Right lobe of liver (tissue), 6 donors: Measurements from ENCODE around the gene ACOT7. TPM values are rescaled to one million over a fixed set of nuclear protein-coding genes. Genes with fewer than 3 reads are reported as not detected.

Source experiments
- ATAC-seq, 4 donors: fragments of 200-7000 bp; cut with Tn5 transposase; one replicate each; pipeline ENCODE4 v1.9.1; 2020; ENCODE audit warnings: mild to moderate bottlenecking in 4 of 4, moderate library complexity in 4 of 4
- DNase-seq, 3 donors: peaks; one replicate each; pipeline ENCODE4 v3.0.0-alpha.2; 2020
- H3K27ac ChIP-seq, 3 donors: fragments of 200-600 bp; one replicate each; pipeline ENCODE4 v1.8.0; 2022
- H3K27me3 ChIP-seq, 2 donors: fragments of 200-600 bp; one replicate each; pipeline ENCODE4 v1.8.0; 2022
- H3K36me3 ChIP-seq, 4 donors: fragments of 200-600 bp; sonication (generic) in 1 of 4; one replicate each; pipeline versions ENCODE4 v1.5.1 to v1.8.0; 2017 to 2022; ENCODE audit warnings: control low read depth in 1 of 4
- H3K4me1 ChIP-seq, 4 donors: fragments of 200-600 bp; sonication (generic) in 1 of 4; one replicate each; pipeline versions ENCODE4 v1.5.1 to v1.8.0; 2017 to 2022; ENCODE audit warnings: control low read depth in 1 of 4
- H3K4me3 ChIP-seq, 3 donors: fragments of 200-600 bp; one replicate each; pipeline ENCODE4 v1.8.0; 2022
- H3K9me3 ChIP-seq, 4 donors: fragments of 200-600 bp; sonication (generic) in 1 of 4; one replicate each; pipeline versions ENCODE4 v1.5.1 to v1.8.0; 2017 to 2022; ENCODE audit warnings: control low read depth in 1 of 4
- CTCF ChIP-seq, 4 donors: fragments of 200-600 bp in 3 of 4; fragments of 450-650 bp in 1 of 4; IDR thresholded peaks; one replicate each; pipeline versions ENCODE4 v1.5.1 to v1.8.0; 2016 to 2022; ENCODE audit warnings: antibody characterized with exemption in 4 of 4, mild to moderate bottlenecking in 2 of 4
- POLR2A ChIP-seq: fragments of 450-650 bp; IDR thresholded peaks from one replicate; pipeline ENCODE4 v1.6.1; 2017; ENCODE audit warnings: antibody characterized with exemption, mild to moderate bottlenecking
- WGBS: methylation state at CpG from one replicate; pipeline ENCODE4 v1.1.6; 2018; ENCODE audit warnings: low coverage, low lambda C conversion rate; ENCODE audit not compliant: insufficient coverage; ENCODE audit errors: missing lambda C conversion rate; 5-methylcytosine and 5-hydroxymethylcytosine counted together
- intact Hi-C, 2 donors: fragments of 100-400 bp; cut with DNase I; formaldehyde crosslinking; loops; one replicate each; pipeline versions ENCODE4 v1.11.2 to v1.14.1; 2022
- total RNA-seq, 6 experiments: library from RNA; depleted of rRNA in 2 of 6; stranded (reverse); fragments of >200 nt in 2 of 6; fragmentation: NEBNext Ultra II Directional in 3 of 6; extraction: Animal tissue kit (Norgen Biotek cat#: 25700) in 3 of 6; gene quantifications; one replicate each; pipeline versions ENCODE4 v1.1.0 to v1.2.4, GENCODE V29; 2016 to 2023
- donor health status: DM: no; HTN: yes; CAD: no.
- donor health status: DM: no; HTN: no; CAD: no.
- donor health status: DM: no; HTN: no; CAD: no.
- donor health status: DM: no; HTN: yes; CAD: no.
- donor health status: DM: no; HTN: yes; CAD: no.

Gene ACOT7
- total RNA-seq, 6 experiments from 2014 or later = 10.8 to 19.7 (median 14.1) TPM

- H3K27me3 ChIP-seq = peaks cover 5 to 41% of the 10 kb centered on the region in 2 donors
- 6% methylated on average over 11 of the region's 24 CpGs for WGBS
- H3K4me3 ChIP-seq = no peak overlapping the region
- no peak overlapping the region for H3K27ac ChIP-seq
- TF ChIP-seq POLR2A (no peak), CTCF (IDR thresholded peaks at IDR 0.05) (no peak)
- no peaks in the 10 kb centered on the region for H3K36me3 ChIP-seq
- intact Hi-C loops = loop anchor here (5.0 to 10.0 kb wide), 6 partner anchors 98 to 192 kb away; partner anchors contain the start of gene ESPN (in 1 of the 2)
- H3K4me1 ChIP-seq = peaks cover 0 to 25% (median 0%) of the 10 kb centered on the region in 4 donors
- H3K9me3 ChIP-seq = no peaks in the 10 kb centered on the region
- peak in 2 of 3 donors; percentile 42 to 44 for DNase-seq
- no peak for ATAC-seq
Measured at GRCh38 chr1:6244401-6245049, 149.0 kb downstream of the ACOT7 start.

GRCh38 chr1:6243993-6244392 lies 149.6 kb downstream of the ACOT7 start, which contains the start of gene HES3:
TSS of gene HES3 (plus strand) at chr1:6244179. CDS start at chr1:6244366, 187 bp downstream.
- DNase-seq = peak in 1 of 3 donors; percentile 41
- TF ChIP-seq CTCF (IDR thresholded peaks at IDR 0.05) (no peak), POLR2A (no peak)
- H3K27me3 ChIP-seq = peaks cover 5 to 41% of the 10 kb centered on the region in 2 donors

GRCh38 chr1:6243053-6243834 lies 150.3 kb downstream of the ACOT7 start:
- TF ChIP-seq POLR2A (no peak), CTCF (IDR thresholded peaks at IDR 0.05) (no peak)
- Histone ChIP-seq H3K9me3 (no peaks in the 10 kb centered on the region), H3K36me3 (no peaks in the 10 kb centered on the region), H3K27ac (no peak overlapping the region), H3K27me3 (peaks cover 5 to 41% of the 10 kb centered on the region in 2 donors), H3K4me1 (peaks cover 0 to 22% (median 0%) of the 10 kb centered on the region in 4 donors), H3K4me3 (no peak overlapping the region)
- no peak for ATAC-seq
- WGBS = 16% methylated on average over 8 of the region's 20 CpGs
- intact Hi-C loops = loop anchor here (5.0 to 10.0 kb wide), 3 partner anchors 182 to 191 kb away; partner anchors contain the start of gene ESPN (in 1 of the 2)
- DNase-seq = no peak

More at GRCh38 chr1:6243993-6244392, 149.6 kb downstream of the ACOT7 start, which contains the start of gene HES3:
- WGBS = 4% methylated on average over 5 of the region's 16 CpGs
- Histone ChIP-seq H3K27ac (no peak within 1 kb of the TSS), H3K9me3 (no peaks in the 10 kb centered on the region), H3K4me3 (no peak within 1 kb of the TSS), H3K4me1 (peaks cover 0 to 24% (median 0%) of the 10 kb centered on the region in 4 donors), H3K36me3 (no peaks in the 10 kb centered on the region)
- intact Hi-C loops = loop anchor here (5.0 to 10.0 kb wide), 3 partner anchors 181 to 192 kb away; partner anchors contain the start of gene ESPN (in 1 of the 2)
- no peak for ATAC-seq

- no peaks in the 10 kb centered on the region for H3K36me3 ChIP-seq
- H3K4me3 ChIP-seq = no peak overlapping the region
- peak in 2 of 3 donors; percentile 39 to 41 for DNase-seq
- 0% methylated on average over 1 of the region's 99 CpGs for WGBS
- intact Hi-C loops = loop anchor here (5.0 to 10.0 kb wide), 3 partner anchors 183 to 190 kb away; partner anchors contain the start of gene ESPN (in 1 of the 2)
- H3K4me1 ChIP-seq = peaks cover 0 to 22% (median 0%) of the 10 kb centered on the region in 4 donors
- H3K27ac ChIP-seq = no peak overlapping the region
- no peak for TF ChIP-seq CTCF (IDR thresholded peaks at IDR 0.05)
- no peak for TF ChIP-seq POLR2A
- H3K27me3 ChIP-seq = peaks cover 5 to 41% of the 10 kb centered on the region in 2 donors
- ATAC-seq = no peak
- H3K9me3 ChIP-seq = no peaks in the 10 kb centered on the region
Measured at GRCh38 chr1:6241887-6242740, 151.5 kb downstream of the ACOT7 start.
